HepG2 (cell line): ENCODE results near the gene JAK2. TPM values are rescaled to one million over a fixed set of nuclear protein-coding genes. Genes with fewer than 3 reads are reported as not detected.
A peak's percentile ranks its signal among the peaks of the same experiment; 100 is the strongest.

Experiments used
- ESRRA ChIP-seq: sonication (generic); formaldehyde crosslinking; IDR thresholded peaks from 2 replicates; pipeline ENCODE4 v1.5.1; 2020; ENCODE audit warnings: mild to moderate bottlenecking, low read depth, missing genetic modification reagents
- KAT2B ChIP-seq: fragments of 150-350 bp; IDR thresholded peaks from 2 replicates; pipeline ENCODE4 v1.6.1; 2014; ENCODE audit warnings: low read depth, low read length, borderline replicate concordance
- KLF11 ChIP-seq: IDR thresholded peaks from 2 replicates; pipeline ENCODE4 v1.6.1; 2016; ENCODE audit warnings: missing compliant biosample characterization
- MEIS1 ChIP-seq: sonication (generic); formaldehyde crosslinking; IDR thresholded peaks from 2 replicates; pipeline ENCODE4 v1.9.0; 2021; ENCODE audit warnings: mild to moderate bottlenecking, missing genetic modification reagents, moderate library complexity, borderline replicate concordance
- MYPOP ChIP-seq: sonication (generic); formaldehyde crosslinking; IDR thresholded peaks from 2 replicates; pipeline ENCODE4 v1.8.1; 2023; ENCODE audit warnings: mild to moderate bottlenecking, moderate library complexity, missing genetic modification reagents
- NAIF1 ChIP-seq: sonication (generic); formaldehyde crosslinking; IDR thresholded peaks from 2 replicates; pipeline ENCODE4 v1.5.0; 2020; ENCODE audit warnings: mild to moderate bottlenecking, missing genetic modification reagents, borderline replicate concordance
- NR2C2 ChIP-seq: sonication (generic); formaldehyde crosslinking; IDR thresholded peaks from 2 replicates; pipeline ENCODE4 v1.4.0; 2020; ENCODE audit warnings: missing genetic modification reagents, mild to moderate bottlenecking, moderate library complexity, borderline replicate concordance
- PHF5A ChIP-seq: IDR thresholded peaks from one replicate; pipeline ENCODE4 v1.6.1; 2018; ENCODE audit warnings: low read depth, missing genetic modification reagents; ENCODE audit not compliant: unreplicated experiment
- RFXANK ChIP-seq: IDR thresholded peaks from 2 replicates; pipeline ENCODE4 v1.6.1; 2016
- RORA ChIP-seq: sonication (generic); formaldehyde crosslinking; IDR thresholded peaks from 2 replicates; pipeline ENCODE4 v1.5.0; 2020; ENCODE audit warnings: mild to moderate bottlenecking, missing genetic modification reagents, moderate library complexity
- SPEN ChIP-seq: sonication (generic); formaldehyde crosslinking; IDR thresholded peaks from 2 replicates; pipeline ENCODE4 v1.5.1; 2020; ENCODE audit warnings: low read depth, mild to moderate bottlenecking, missing genetic modification reagents
- STAT5B ChIP-seq: sonication (generic); formaldehyde crosslinking; IDR thresholded peaks from 2 replicates; pipeline ENCODE4 v1.4.0; 2020; ENCODE audit warnings: missing genetic modification reagents
- TGIF2 ChIP-seq: IDR thresholded peaks from 2 replicates; pipeline ENCODE4 v1.6.1; 2016; ENCODE audit warnings: control low read depth, missing compliant biosample characterization
- THAP7 ChIP-seq: sonication (generic); formaldehyde crosslinking; IDR thresholded peaks from 2 replicates; pipeline ENCODE4 v1.8.1; 2023; ENCODE audit warnings: mild to moderate bottlenecking, missing genetic modification reagents
- WIZ ChIP-seq: sonication (generic); formaldehyde crosslinking; IDR thresholded peaks from 2 replicates; pipeline ENCODE4 v1.5.1; 2020; ENCODE audit warnings: mild to moderate bottlenecking, missing genetic modification reagents
- ZNF160 ChIP-seq: sonication (generic); formaldehyde crosslinking; IDR thresholded peaks from 2 replicates; pipeline ENCODE4 v1.8.0; 2022; ENCODE audit warnings: mild to moderate bottlenecking, inconsistent platforms, missing genetic modification reagents
- ZNF230 ChIP-seq: sonication (generic); formaldehyde crosslinking; IDR thresholded peaks from 2 replicates; pipeline ENCODE4 v1.4.0; 2020; ENCODE audit warnings: mild to moderate bottlenecking, missing genetic modification reagents
- ZNF335 ChIP-seq: sonication (generic); formaldehyde crosslinking; IDR thresholded peaks from 2 replicates; pipeline ENCODE4 v1.4.0; 2020; ENCODE audit warnings: missing genetic modification reagents
- ZNF619 ChIP-seq: sonication (generic); formaldehyde crosslinking; IDR thresholded peaks from 2 replicates; pipeline ENCODE4 v1.4.0; 2020; ENCODE audit warnings: mild to moderate bottlenecking, missing genetic modification reagents
- ZNF709 ChIP-seq: sonication (generic); formaldehyde crosslinking; IDR thresholded peaks from 2 replicates; pipeline ENCODE4 v1.5.0; 2020; ENCODE audit warnings: mild to moderate bottlenecking, missing genetic modification reagents
- ZNF746 ChIP-seq: sonication (generic); formaldehyde crosslinking; IDR thresholded peaks from 2 replicates; pipeline ENCODE4 v1.8.0; 2022; ENCODE audit warnings: mild to moderate bottlenecking, missing genetic modification reagents
- ZNF776 ChIP-seq: sonication (generic); formaldehyde crosslinking; IDR thresholded peaks from 2 replicates; pipeline ENCODE4 v1.4.0; 2020; ENCODE audit warnings: mild to moderate bottlenecking, missing genetic modification reagents
- polyA plus RNA-seq, 8 experiments: library from polyadenylated mRNA; depleted of rRNA in 3 of 8; stranded (reverse) in 7 of 8; unstranded in 1 of 8; fragments of >200 nt; fragmentation: Illumina TruSeq in 4 of 8; extraction: Trizol in 4 of 8; gene quantifications; 2 replicates each; pipeline versions ENCODE4 v1.2.1 to v1.2.3, GENCODE V29; 2011 to 2016; ENCODE audit warnings: low read depth in 4 of 8, missing spikeins in 1 of 8, mixed read lengths in 1 of 8; ENCODE audit not compliant: insufficient read depth in 1 of 8
- total RNA-seq, 5 experiments: library from RNA; depleted of rRNA; stranded (reverse); fragments of >200 nt; fragmentation: Illumina TruSeq; extraction: Trizol; gene quantifications; 2 replicates each; pipeline ENCODE4 v1.2.3, GENCODE V29; 2016; ENCODE audit warnings: low read depth in 1 of 5
- TF ChIP-seq, protein P1 (sequence below): sonication (generic); formaldehyde crosslinking; IDR thresholded peaks from 2 replicates; pipeline ENCODE4 v1.5.1; 2020; ENCODE audit warnings: mild to moderate bottlenecking, missing genetic modification reagents, moderate library complexity

Gene JAK2
- total and polyA plus RNA-seq, 2 of the 13 experiments (the other 11 are each of a cell fraction or from before 2014, with no cell fraction given), result 1.1 to 4.1 TPM

GRCh38 chr9:4984621-4985385, at the start of gene JAK2 (continued):
- peak; percentile 85 for TF ChIP-seq MYPOP (CRISPR knock-in tag)
- TF ChIP-seq ESRRA, result peak; percentile 57; the same call in 1 of the 2 replicates
- TF ChIP-seq ZNF746 (CRISPR knock-in tag), result no peak
- no peak for TF ChIP-seq RORA
- peak; percentile 56; the same call in 1 of the 2 replicates for TF ChIP-seq TGIF2
- TF ChIP-seq NR2C2 (CRISPR knock-in tag), result no peak
- TF ChIP-seq, protein P1, sequence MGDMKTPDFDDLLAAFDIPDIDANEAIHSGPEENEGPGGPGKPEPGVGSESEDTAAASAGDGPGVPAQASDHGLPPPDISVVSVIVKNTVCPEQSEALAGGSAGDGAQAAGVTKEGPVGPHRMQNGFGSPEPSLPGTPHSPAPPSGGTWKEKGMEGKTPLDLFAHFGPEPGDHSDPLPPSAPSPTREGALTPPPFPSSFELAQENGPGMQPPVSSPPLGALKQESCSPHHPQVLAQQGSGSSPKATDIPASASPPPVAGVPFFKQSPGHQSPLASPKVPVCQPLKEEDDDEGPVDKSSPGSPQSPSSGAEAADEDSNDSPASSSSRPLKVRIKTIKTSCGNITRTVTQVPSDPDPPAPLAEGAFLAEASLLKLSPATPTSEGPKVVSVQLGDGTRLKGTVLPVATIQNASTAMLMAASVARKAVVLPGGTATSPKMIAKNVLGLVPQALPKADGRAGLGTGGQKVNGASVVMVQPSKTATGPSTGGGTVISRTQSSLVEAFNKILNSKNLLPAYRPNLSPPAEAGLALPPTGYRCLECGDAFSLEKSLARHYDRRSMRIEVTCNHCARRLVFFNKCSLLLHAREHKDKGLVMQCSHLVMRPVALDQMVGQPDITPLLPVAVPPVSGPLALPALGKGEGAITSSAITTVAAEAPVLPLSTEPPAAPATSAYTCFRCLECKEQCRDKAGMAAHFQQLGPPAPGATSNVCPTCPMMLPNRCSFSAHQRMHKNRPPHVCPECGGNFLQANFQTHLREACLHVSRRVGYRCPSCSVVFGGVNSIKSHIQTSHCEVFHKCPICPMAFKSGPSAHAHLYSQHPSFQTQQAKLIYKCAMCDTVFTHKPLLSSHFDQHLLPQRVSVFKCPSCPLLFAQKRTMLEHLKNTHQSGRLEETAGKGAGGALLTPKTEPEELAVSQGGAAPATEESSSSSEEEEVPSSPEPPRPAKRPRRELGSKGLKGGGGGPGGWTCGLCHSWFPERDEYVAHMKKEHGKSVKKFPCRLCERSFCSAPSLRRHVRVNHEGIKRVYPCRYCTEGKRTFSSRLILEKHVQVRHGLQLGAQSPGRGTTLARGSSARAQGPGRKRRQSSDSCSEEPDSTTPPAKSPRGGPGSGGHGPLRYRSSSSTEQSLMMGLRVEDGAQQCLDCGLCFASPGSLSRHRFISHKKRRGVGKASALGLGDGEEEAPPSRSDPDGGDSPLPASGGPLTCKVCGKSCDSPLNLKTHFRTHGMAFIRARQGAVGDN (CRISPR knock-in tag), result peak; percentile 97
- no peak for TF ChIP-seq NAIF1 (CRISPR knock-in tag)
- TF ChIP-seq PHF5A (CRISPR knock-in tag), result no peak
- TF ChIP-seq WIZ (CRISPR knock-in tag), result peak; percentile 62; the same call in 1 of the 2 replicates
- TF ChIP-seq KAT2B, result no peak
- TF ChIP-seq SPEN (CRISPR knock-in tag), result peak; percentile 71; the same call in 1 of the 2 replicates
- no peak for TF ChIP-seq RFXANK (CRISPR knock-in tag)
- TF ChIP-seq ZNF230 (CRISPR knock-in tag), result 0 out of 2 replicates have a peak, but pooled peaks have one; percentile 27
- TF ChIP-seq ZNF709 (CRISPR knock-in tag), result peak; percentile 94
- peak; percentile 72; the same call in 1 of the 2 replicates for TF ChIP-seq ZNF776 (CRISPR knock-in tag)
- no peak for TF ChIP-seq ZNF335 (CRISPR knock-in tag)
- TF ChIP-seq ZNF160 (CRISPR knock-in tag), result peak; percentile 19; the same call in 1 of the 2 replicates
- TF ChIP-seq STAT5B (CRISPR knock-in tag), result no peak
- TF ChIP-seq ZNF619, result peak; percentile 69; the same call in 1 of the 2 replicates
- peak; percentile 55; the same call in 1 of the 2 replicates for TF ChIP-seq KLF11 (CRISPR knock-in tag)
- peak; percentile 61; the same call in 1 of the 2 replicates for TF ChIP-seq MEIS1
- peak; percentile 55; the same call in 1 of the 2 replicates for TF ChIP-seq THAP7 (CRISPR knock-in tag)
